Skin of body (tissue), 2 donors: ENCODE results near the gene ATG5. TPM values are rescaled to one million over a fixed set of nuclear protein-coding genes. Genes with fewer than 3 reads are reported as not detected.

ENCODE experiments used
- DNase-seq: peaks from one replicate; lab custom pipeline; 2025; lab: John Stamatoyannopoulos, UW
- total RNA-seq: library from RNA; depleted of rRNA; stranded (reverse); fragments of >200 nt; gene quantifications from one replicate; pipeline ENCODE4 v1.2.3, GENCODE V29; 2014

ATG5 gene
- total RNA-seq, 1 donor from 2014 or later = 42.4 TPM

DNA sequence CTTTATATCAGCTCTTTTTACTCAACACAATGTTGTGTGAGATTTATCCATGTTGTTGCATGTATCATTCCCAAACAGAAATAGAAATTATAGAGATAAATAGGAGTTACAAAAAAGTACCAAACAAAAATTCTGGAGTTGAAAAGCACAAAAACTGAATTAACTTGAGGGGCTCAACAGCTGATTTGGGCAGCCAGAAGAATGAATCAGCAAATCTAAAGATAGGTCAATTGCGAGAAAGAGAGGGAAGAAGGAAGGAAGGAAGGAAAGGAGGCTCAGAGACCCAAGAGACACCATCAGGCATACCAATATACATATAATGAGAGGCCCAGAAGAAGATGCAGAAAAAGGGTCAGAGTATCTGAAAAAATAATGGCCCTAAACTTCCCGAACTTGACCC is 98.9 kb downstream of the ATG5 start:
- DNase-seq = no peak

DNA sequence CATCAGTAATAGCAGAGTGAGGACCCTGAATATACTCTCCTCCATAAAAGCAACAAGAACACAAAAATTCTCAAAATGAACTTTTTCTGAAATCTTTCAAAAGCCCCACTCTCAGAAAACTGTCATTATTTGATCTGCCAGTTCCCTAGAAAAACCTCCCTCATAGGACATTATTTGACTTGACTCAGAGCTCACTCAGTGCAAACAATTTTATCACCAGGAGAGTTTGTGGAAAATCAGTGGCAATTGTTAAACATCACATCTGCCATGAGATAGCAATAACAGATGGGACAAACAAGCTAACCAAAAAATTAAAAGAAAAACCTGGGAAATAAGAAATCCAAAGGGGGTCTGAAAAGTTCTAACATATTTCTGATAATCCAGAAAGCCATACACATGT is 100.0 kb downstream of the ATG5 start:
- DNase-seq = no peak

- peak; percentile 31 for DNase-seq
Observed at GRCh38 chr6:106223300-106223930, 102.1 kb downstream of the ATG5 start.

- no peak for DNase-seq
Observed at GRCh38 chr6:106220485-106220884, 105.1 kb downstream of the ATG5 start.

GRCh38 chr6:106216527-106216926 is 109.0 kb downstream of the ATG5 start:
- DNase-seq = no peak

- no peak for DNase-seq
Observed at GRCh38 chr6:106215608-106216007, 110.0 kb downstream of the ATG5 start.

DNA sequence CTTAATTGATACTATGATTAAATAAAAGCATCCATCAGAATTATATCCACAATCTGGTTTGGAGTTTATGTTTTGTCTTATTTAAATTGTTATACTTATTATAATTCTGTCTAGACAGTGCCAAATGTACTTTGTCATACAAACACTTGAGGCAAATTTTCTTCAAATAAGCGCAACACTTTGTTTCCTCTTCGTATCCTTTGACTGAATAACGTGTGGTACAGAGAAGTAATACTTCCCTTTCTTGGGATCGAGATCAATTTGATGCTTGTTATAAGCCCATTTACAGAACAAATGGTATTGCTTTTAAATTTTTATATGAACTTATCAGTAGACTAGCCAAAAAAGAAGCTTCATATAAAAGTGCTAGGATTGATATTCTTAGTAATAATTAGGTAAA is 111.0 kb downstream of the ATG5 start:
- DNase-seq = no peak

- DNase-seq = no peak
Observed at GRCh38 chr6:106213660-106214289, 111.8 kb downstream of the ATG5 start.

GRCh38 chr6:106212576-106212975 is 113.0 kb downstream of the ATG5 start:
- DNase-seq = no peak

DNA sequence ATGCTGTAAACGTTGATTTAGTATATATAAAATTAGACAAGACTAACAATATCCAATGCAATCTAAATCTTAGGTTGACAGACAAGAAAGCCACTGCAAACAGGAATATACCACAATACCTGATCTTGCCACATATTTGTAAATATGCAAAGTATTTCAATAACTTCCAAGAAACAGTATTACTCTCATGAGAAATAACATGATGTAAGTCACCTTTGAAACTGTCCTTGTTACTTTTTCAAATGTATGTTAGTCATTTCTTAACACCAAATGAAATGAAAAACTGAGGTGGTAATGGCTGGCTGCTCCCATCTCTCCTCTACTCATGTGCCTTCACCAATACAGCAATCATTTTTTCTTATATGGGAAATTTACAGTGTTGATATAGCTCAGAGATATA is 118.7 kb downstream of the ATG5 start:
- DNase-seq = no peak

GRCh38 chr6:106204961-106205360 is 120.6 kb downstream of the ATG5 start:
- DNase-seq = no peak

DNA sequence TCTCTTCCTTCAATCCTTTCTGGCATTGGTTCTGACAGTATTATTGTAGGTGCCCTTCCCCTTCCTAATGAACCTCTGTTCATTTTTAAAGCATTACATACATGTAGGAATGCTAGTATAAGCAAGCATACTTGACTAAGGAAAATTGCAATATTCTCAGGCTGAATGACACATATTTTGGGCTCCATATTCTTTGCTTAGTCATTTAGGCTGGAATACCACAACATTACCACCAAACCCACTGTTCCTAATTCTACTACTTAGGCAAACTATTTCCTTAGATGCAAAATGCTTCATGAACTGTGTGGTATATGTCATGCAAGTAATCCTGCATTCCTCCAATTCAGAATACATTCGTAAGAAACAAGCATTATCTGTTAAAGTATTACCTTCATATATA is 125.6 kb downstream of the ATG5 start:
- DNase-seq = no peak

GRCh38 chr6:106199331-106199730 is 126.2 kb downstream of the ATG5 start:
- DNase-seq = no peak

DNA sequence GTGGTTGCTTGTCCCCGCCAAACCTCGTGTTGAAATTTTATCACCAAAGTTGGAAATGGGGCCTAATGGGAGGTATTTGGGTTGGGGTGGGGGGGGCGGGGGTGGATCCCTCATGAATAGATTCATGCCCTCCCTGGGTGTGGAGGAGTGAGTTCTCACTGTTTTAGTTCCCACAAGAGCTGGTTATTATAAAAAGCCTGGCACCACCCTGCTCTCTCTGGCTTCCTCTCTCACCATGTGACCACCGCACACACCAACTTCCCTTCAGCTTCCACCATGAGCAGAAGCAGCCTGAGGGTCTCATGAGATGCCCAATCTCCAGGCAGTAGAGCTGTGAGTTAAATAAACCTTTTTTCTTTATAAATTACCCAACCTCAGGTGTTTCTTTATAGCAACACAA is 128.1 kb downstream of the ATG5 start:
- DNase-seq = no peak

DNA sequence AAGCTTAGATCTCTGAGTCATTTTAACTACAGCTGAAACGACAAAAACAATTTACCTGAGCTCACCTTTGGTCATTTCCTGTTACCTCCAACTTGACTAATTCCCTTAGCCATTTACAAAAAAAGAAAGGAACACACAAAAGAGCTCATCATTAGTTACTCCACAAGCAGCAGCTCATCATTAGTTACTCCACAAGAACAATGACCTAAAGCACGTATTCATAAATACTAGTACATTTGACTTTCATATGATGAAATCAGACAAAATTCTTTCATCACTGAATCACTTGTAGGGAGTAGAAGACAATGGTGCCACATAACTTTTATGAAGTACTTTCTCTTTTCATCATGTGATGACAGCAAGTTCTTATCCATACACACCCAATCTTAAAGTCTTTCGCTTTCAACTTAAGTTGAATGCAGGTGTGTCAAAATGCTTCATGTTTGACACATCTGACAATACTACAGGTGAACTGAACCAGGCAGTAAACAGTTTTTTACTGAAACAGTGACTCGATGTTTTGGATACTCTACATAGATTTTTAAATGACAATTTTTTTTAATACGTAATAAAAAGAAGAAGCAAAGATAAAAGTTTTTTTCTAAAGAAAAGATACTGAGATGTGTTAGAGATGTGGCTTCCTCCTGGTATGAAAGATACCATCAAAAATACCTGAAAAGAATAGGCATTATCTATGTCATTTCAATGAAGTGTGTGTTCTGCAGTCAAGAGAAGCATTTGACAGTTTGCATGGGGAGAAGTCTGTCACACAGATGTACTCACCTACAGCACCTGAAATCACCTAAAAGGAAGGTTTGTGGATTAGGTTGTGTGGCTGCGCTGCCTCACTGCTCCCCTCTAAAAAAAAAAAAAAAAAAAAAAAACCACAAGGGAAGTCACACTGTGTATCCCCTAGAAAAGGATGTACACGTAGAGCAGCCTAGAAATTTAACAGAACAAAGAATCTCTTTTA is 130.3 kb downstream of the ATG5 start:
- no peak for DNase-seq

GRCh38 chr6:106192824-106193223 is 132.7 kb downstream of the ATG5 start:
- no peak for DNase-seq

- DNase-seq = no peak
Observed at GRCh38 chr6:106188104-106188794, 137.3 kb downstream of the ATG5 start.

GRCh38 chr6:106187424-106187982 is 138.1 kb downstream of the ATG5 start:
- no peak for DNase-seq

DNA sequence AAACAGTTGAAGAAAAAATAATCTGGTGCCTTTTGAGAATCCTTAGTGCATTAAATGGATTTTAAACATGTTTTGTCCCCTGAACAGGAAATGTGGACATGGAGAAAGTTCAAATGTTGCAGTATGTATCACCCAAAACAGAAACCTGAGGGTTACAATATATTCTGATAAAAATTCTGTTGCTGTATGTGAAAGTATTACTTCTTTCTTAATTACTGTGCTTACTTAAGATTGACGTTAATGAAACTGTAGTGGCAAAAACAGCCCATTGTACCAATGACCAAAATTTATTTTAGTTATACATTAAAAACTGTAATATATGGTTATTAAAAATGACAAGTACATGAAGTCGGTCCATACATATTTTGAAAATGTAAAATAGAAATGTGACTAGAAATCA is 138.8 kb downstream of the ATG5 start:
- no peak for DNase-seq

GRCh38 chr6:106186172-106186571 is 139.4 kb downstream of the ATG5 start:
- no peak for DNase-seq

DNA sequence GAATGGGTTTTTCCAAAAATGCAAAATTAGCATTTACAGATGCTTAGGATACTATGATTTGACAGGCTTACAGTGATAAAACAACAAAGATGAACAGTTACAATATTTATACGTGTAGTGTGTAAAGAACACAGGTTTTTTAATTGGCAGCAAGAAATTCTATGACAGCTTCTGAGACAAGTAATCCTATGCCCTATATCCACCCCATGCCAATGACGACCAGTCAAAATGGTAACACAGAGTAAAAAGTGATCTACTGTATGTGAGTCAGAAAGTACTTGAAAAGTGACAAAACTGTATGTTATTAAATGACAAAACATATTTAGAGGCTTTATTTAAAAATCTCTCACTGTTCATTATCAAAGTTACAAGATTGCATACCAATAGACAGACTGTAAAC is 139.9 kb downstream of the ATG5 start:
- DNase-seq = no peak
